Measurements from ENCODE around the gene LMAN1.

The LMAN1 gene

GRCh38 chr18:59301929-59302328 is 57.1 kb downstream of the LMAN1 start:
- no peak for DNase-seq

GRCh38 chr18:59300676-59301285 is 58.3 kb downstream of the LMAN1 start:
- no peak for DNase-seq

GRCh38 chr18:59298871-59299270 is 60.2 kb downstream of the LMAN1 start:
- DNase-seq = no peak

- no peak for DNase-seq
These were observed 65.7 kb downstream of the LMAN1 start for GRCh38 chr18:59293317-59293716.

GRCh38 chr18:59286341-59286740 is 72.7 kb downstream of the LMAN1 start:
- no peak for DNase-seq

- no peak for DNase-seq
These were observed 76.7 kb downstream of the LMAN1 start for GRCh38 chr18:59282341-59282740.

GRCh38 chr18:59279722-59280121 is 79.3 kb downstream of the LMAN1 start:
- no peak for DNase-seq

GRCh38 chr18:59279193-59279592 is 79.9 kb downstream of the LMAN1 start:
- DNase-seq = no peak

GRCh38 chr18:59278793-59279192 is 80.3 kb downstream of the LMAN1 start:
- DNase-seq = no peak
